IPS-NIHi7 (cell line): Measurements from ENCODE around the gene STXBP5.
"Not testable (repeated sequence)": the region's sequence is repeated elsewhere in the genome, so short reads cannot be mapped to it uniquely, and the experiment has no call there.

ENCODE experiments used
- DNase-seq: peaks from one replicate; pipeline ENCODE4 v3.0.0; 2012; ENCODE audit warnings: mixed read lengths; ENCODE audit errors: extremely low spot score

STXBP5 gene

DNA sequence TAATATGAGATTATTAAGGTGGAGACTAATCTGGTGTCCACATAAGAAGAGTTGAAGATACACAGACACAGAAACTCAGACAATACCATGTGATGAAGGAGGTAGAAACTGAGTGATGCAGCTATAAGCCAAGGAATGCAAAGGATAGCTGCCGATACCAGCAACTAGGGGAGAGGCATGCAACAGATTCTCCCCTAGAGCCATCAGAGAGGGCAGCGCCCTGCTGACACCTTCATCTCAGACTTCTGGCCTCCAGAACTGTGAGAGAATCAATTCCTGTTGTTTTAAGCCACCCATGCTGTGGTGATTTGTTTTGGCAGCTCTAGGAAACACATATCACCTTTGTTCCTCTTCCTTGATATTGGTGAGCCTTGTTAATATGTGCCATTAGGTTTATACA, 41.5 kb downstream of the STXBP5 start:
- no peak for DNase-seq

DNA sequence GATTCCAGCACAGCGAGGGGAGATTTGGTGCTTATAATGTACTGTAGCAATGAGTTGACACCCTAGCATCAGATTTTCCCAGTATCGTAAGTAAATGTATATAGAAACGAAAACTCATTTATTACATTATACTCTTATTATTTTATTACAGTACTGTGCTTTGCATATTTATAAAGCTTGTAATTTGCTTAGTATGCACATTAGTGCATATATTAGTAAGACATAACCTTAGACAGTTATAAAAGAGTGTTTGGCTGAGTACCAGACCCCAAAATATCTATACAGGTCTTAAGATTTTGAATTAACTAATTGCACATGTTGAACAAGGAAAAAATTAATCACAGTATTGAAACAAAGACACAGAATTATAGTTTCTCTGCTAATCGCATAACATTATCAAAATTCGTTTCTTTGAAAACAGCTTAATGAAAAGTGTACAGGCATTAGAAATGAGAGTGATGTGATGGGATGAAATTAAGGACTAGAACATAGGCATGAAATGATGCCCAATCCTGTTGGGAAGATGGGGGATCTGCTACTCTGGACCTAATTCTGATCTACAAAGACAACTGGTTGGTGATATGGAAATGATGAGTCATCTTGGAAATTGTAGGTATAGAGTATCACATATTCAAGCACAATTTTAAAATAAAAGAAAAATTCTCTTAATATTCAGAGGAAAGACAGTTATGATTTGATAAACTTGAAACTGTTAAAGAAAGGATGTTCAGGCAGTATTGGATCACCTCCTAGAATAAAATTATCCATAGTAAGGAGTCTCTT, 42.8 kb downstream of the STXBP5 start:
- DNase-seq, result no peak

GRCh38 chr6:147248859-147249258, 44.6 kb downstream of the STXBP5 start:
- peak; percentile 25 for DNase-seq

GRCh38 chr6:147251072-147251471, 46.9 kb downstream of the STXBP5 start:
- DNase-seq, result no peak

- DNase-seq, result not testable (repeated sequence)
Observed at GRCh38 chr6:147254929-147255473, 50.8 kb downstream of the STXBP5 start.

- no peak for DNase-seq
Observed at GRCh38 chr6:147255948-147256674, 51.9 kb downstream of the STXBP5 start.

- DNase-seq, result no peak
Observed at GRCh38 chr6:147257760-147258159, 53.5 kb downstream of the STXBP5 start.

- no peak for DNase-seq
Observed at GRCh38 chr6:147260091-147260490, 55.9 kb downstream of the STXBP5 start.

DNA sequence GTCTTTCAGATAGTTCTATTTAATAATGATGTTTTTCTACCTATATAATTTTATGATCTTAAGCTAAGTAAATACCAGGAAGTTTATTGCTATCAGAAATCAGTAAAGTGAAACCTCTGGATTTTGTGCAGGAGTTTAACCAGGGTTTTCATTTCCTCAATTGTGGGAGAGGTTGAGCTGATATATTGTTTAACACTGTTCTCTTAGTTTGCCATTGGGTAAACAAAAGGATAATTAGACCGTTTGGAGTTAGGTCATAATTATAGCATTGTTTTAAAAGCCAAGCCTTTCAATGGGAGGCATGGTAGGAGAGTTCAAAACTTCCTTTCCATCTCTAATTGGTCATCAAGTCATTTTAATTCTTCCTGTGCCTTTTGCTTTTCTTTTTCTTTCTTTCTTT, 58.7 kb downstream of the STXBP5 start:
- no peak for DNase-seq

GRCh38 chr6:147266821-147267220, 62.6 kb downstream of the STXBP5 start:
- no peak for DNase-seq

DNA sequence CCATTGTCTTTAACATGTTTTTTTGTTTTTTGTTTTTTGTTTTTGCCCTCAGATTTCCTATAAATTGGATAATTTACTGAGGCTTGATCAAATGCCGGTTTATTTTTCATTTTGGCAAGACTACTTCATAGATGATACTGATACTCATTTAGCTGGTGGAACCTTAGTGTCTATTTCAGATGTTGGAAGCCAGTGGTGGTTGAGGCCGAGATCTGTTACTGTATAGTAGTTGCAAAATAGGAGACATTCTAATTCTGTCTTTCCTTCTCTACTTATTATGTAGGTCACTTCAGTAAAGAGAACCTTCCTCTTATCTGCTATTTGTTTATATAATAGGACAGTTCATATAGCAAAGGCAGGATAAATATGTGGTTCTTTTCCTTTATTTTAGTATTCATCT, 63.4 kb downstream of the STXBP5 start:
- no peak for DNase-seq

DNA sequence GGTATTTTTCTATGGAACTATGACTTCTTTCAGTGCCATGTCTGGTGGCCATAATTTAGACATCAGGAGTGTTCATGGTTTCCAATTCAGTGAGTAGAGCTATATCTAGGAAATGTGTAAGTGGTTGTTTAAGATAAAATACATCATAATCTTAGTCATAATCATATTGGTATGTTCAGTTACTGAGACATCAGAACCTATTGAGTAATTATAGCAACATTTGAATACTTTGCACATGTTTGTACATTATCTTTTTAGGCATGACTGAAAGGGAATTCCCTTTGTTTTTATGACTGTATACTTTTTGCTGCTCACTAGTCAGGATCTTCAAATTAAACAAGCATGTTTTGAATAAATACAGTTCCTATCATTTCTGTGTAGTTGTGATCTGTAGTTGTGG, 64.0 kb downstream of the STXBP5 start:
- no peak for DNase-seq

DNA sequence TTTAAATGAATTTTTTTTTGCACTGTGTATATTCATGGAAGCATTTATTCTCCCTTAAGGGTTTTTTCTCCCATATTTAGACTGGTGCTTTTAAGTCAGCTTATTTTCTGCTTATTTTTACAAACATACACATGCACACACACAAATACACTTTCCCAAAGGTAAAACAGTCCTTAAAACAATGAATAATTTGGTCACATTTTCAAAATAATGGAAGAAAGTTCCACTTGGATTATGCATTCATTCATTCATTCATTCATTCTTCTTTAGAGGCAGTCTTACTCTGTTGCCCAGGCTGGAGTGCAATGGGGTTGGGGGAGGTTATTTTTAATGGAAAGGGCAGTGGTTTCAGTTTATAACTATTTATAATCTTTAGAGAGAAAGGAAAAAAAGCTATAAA, 69.8 kb downstream of the STXBP5 start:
- DNase-seq, result no peak

DNA sequence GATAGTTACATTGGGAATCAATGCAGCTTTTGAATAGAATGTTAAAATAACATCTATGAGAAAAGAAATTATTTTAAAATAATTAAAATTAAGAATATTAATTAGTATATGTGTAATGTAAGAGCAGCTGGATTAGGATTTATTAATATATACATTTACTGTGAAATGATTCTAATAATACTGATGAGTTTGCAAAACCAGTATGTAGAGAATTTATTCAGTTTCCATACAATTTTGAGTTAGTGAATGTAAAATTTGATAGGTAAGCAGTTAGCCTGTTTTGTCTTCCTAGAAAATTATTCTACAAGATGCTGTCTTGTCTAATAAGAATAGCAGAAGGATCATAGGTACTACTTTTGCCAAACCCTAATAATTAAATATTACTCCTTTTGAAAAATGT, 70.6 kb downstream of the STXBP5 start:
- no peak for DNase-seq

DNA sequence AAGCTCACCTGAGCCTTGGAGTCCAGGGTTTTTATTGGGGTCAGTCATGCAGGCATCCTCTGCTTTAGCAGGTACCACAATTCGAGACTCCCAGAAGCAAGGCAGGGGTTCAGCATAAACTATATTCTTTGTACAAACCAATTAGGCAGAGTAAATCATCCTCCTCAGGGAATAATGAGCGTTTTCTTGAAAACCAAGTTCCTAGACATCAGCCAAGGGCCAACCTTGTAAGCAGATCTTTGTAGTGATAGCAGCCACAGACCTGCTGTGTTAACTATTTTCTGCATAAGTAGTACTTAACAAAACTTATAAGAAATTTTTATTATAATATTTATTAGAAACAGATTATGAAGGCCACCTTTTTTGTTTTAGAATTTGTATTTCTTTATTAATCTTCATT, 74.7 kb downstream of the STXBP5 start:
- DNase-seq, result no peak

DNA sequence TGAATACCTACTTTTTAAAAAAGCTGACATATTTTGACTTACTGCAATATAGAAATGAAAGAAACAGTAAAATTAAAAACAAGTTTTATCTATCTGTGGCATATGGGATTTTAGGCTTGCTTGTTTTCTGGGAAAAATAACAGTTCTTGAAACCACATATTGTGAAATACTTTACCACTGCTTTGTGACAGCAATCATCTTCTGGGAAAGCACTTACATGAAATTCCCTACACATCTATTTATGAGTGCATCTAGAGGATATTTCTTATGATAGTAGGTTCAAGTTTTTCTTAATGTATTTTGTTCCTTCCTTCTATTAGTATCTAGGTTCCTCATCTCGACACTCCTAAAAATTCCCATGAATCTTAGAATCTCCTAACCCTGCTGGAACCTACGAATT, 75.2 kb downstream of the STXBP5 start:
- DNase-seq, result no peak

DNA sequence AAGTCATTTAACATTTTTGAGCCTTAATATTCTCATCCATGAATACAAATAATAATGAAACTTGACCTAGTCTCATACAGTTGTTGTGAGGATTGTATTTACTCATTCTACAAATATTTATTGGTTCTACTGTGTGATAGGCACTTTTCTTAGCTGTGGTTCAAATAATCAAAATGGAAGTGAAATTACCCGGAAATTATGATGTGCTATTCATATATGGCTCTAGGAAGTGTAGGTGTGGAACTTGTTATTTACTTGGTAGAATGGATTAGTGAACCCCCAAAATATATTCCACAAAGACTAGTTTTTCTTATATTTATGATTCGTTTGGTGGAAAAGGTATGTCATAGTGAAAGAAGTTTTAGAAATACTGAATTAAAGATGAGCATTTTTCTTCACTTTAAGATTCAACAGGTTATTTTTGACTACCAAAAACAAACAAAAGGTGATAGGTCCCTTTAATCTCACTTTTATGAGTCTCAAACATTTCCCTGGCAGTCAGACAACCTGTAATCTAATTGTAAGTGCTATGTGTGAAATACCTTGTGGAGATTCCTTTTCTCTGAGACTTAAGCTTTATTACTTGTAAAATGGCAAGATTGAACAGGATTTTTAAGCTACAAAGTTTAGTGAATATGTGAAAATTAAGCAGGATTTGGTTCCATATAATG, 77.8 kb downstream of the STXBP5 start:
- no peak for DNase-seq

- DNase-seq, result no peak
Observed at GRCh38 chr6:147282566-147282959, 78.3 kb downstream of the STXBP5 start.

GRCh38 chr6:147283460-147283859, 79.2 kb downstream of the STXBP5 start:
- no peak for DNase-seq

- peak; percentile 29 for DNase-seq
Observed at GRCh38 chr6:147285087-147285855, 81.1 kb downstream of the STXBP5 start.

GRCh38 chr6:147287869-147288271, 83.7 kb downstream of the STXBP5 start:
- DNase-seq, result no peak

DNA sequence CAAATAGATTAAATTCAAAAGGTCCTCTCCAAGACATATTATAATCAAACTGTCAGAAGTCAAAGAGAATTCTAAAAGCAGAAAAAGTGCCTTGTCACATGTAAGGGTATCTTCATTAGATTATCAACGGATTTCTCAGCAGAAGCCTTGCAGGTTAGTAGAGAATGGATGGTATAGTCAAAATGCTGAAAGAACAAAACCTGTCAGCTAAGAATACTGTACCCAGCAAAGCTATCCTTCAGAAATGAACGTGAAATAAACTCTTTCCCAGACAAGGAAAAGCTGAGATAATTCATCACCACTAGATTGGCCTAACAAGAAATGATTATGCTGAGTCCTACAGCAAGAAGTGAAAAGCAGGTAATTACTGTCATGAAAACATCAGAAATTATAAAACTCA, 92.9 kb downstream of the STXBP5 start:
- no peak for DNase-seq
